ENCODE results near the gene ADRB2.
"Not testable (repeated sequence)": the region's sequence is repeated elsewhere in the genome, so short reads cannot be mapped to it uniquely, and the experiment has no call there.

The ADRB2 gene

DNA sequence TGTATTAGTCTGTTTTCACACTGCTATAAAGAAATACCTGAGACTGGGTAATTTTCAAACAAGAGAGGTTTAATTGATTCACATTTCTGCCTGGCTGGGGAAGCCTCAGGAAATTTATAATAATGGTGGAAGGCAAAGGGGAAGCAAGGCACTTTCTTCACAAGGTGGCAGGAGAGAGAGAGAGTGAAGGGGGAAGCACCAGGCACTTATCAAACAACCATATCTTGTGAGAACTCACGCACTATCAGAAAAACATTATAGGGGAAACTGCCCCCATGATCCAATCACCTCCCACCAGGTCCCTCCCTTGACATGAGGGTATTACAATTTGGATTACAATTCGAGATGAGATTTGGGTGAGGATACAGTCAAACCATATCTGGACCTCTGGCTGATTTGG lies 34.7 kb downstream of the ADRB2 start:
- Histone ChIP-seq H3K27me3 (ENCODE audit: control insufficient read depth, insufficient read depth, low read length) (no peaks in the 10 kb centered on the region), H3K4me1 (ENCODE audit: control insufficient read depth, low read depth, low read length) (no peaks in the 10 kb centered on the region), H3K36me3 (ENCODE audit: control insufficient read depth, low read depth, low read length) (no peaks in the 10 kb centered on the region), H3K4me3 (ENCODE audit: low read length) (no peak overlapping the region), H3K27ac (ENCODE audit: low read length) (no peak overlapping the region), H3K9ac (ENCODE audit: low read length) (no peak overlapping the region), H3K9me3 (ENCODE audit: control insufficient read depth, low read depth, low read length) (no peaks in the 10 kb centered on the region)

DNA sequence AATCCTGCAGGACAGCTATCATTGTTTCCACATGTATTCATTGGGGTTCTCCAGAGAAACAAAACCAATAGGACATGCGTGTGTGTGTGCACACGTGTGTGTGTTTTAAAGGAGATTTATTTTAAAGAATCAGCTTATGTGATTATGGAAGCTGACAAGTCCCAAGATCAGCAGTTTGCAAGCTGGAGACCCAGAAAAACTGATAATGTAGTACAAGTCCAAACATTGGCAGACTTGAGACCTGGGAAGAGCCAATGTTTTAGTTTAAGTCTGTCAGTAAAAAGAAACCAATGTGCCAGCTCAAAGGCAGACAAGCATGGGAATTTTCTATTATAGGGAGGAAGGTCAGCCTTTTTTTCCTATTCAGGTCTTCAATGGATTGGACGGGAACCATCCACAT lies 35.3 kb downstream of the ADRB2 start:
- Histone ChIP-seq H3K9me3 (ENCODE audit: control insufficient read depth, low read depth, low read length) (no peaks in the 10 kb centered on the region), H3K27me3 (ENCODE audit: control insufficient read depth, insufficient read depth, low read length) (no peaks in the 10 kb centered on the region), H3K9ac (ENCODE audit: low read length) (no peak overlapping the region), H3K4me3 (ENCODE audit: low read length) (no peak overlapping the region), H3K27ac (ENCODE audit: low read length) (no peak overlapping the region), H3K36me3 (ENCODE audit: control insufficient read depth, low read depth, low read length) (no peaks in the 10 kb centered on the region), H3K4me1 (ENCODE audit: control insufficient read depth, low read depth, low read length) (no peaks in the 10 kb centered on the region)

DNA sequence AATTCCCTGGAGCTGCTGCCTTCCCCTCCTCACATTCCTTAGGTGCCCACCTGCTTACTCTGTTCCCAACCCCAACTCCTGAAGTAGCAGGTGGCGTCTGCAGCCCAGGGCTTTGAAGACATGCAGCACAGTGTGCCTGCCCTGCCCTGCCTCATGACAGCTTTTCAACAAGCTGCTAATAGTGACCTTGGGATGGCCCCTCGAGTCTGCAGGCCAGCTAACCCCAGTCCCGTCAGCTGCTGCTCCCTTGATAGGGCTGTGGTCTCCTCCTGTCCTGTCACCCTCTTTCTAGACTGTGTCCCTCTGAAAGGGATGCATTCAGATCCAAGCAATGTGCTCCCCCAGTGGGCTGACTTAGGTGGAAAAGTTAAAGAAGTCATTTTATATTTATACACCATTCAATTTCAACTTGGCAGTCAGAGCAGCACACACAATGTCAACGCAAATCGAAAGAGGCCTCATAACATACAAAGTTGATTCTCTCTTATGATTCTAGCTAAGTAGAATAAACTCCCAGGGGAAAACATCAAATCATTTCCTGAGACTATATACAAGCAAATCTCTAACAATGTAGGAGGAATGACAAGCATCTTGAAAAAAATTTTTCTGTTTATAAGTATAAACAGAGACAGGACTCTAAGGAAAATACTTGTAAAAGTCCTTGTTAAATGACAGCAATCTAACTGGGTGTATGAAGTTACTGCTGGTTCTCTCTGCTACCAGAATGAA lies 37.9 kb downstream of the ADRB2 start:
- Histone ChIP-seq H3K9ac (ENCODE audit: low read length) (no peak overlapping the region), H3K27me3 (ENCODE audit: control insufficient read depth, insufficient read depth, low read length) (no peaks in the 10 kb centered on the region), H3K9me3 (ENCODE audit: control insufficient read depth, low read depth, low read length) (no peaks in the 10 kb centered on the region), H3K27ac (ENCODE audit: low read length) (no peak overlapping the region), H3K4me3 (ENCODE audit: low read length) (no peak overlapping the region), H3K4me1 (ENCODE audit: control insufficient read depth, low read depth, low read length) (no peaks in the 10 kb centered on the region), H3K36me3 (ENCODE audit: control insufficient read depth, low read depth, low read length) (no peaks in the 10 kb centered on the region)

- Histone ChIP-seq H3K27me3 (ENCODE audit: control insufficient read depth, insufficient read depth, low read length) (no peaks in the 10 kb centered on the region), H3K36me3 (ENCODE audit: control insufficient read depth, low read depth, low read length) (no peaks in the 10 kb centered on the region), H3K4me3 (ENCODE audit: low read length) (no peak overlapping the region), H3K4me1 (ENCODE audit: control insufficient read depth, low read depth, low read length) (no peaks in the 10 kb centered on the region), H3K27ac (ENCODE audit: low read length) (no peak overlapping the region), H3K9ac (ENCODE audit: low read length) (no peak overlapping the region), H3K9me3 (ENCODE audit: control insufficient read depth, low read depth, low read length) (no peaks in the 10 kb centered on the region)
Observed at GRCh38 chr5:148866024-148866423, 39.6 kb downstream of the ADRB2 start.

DNA sequence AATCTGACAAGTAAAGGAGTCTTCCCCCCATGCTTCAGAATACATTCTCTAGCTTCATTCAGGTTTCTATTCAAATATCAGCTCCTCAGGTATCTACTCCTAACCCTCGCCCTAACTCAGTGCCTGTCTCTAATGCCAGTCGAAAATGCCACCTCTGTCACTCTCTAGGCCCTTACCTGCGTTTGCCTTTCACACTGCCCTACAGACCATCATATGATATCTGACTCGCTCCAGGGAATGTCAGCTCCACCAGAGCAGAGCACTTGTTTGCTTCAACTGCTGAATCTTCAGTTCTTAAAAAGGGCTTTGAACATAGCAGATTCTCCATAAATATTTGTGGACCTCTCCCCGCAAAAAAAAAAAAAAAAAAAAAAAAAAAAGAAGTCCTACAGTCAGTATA lies 46.7 kb downstream of the ADRB2 start:
- H3K36me3 ChIP-seq (ENCODE audit: control insufficient read depth, low read depth, low read length): no peaks in the 10 kb centered on the region
- no peaks in the 10 kb centered on the region for H3K27me3 ChIP-seq (ENCODE audit: control insufficient read depth, insufficient read depth, low read length)
- no peaks in the 10 kb centered on the region for H3K4me1 ChIP-seq (ENCODE audit: control insufficient read depth, low read depth, low read length)
- no peak overlapping the region for H3K9ac ChIP-seq (ENCODE audit: low read length)
- no peak overlapping the region for H3K27ac ChIP-seq (ENCODE audit: low read length)
- H3K9me3 ChIP-seq (ENCODE audit: control insufficient read depth, low read depth, low read length): no peaks in the 10 kb centered on the region
- no peak overlapping the region for H3K4me3 ChIP-seq (ENCODE audit: low read length)

DNA sequence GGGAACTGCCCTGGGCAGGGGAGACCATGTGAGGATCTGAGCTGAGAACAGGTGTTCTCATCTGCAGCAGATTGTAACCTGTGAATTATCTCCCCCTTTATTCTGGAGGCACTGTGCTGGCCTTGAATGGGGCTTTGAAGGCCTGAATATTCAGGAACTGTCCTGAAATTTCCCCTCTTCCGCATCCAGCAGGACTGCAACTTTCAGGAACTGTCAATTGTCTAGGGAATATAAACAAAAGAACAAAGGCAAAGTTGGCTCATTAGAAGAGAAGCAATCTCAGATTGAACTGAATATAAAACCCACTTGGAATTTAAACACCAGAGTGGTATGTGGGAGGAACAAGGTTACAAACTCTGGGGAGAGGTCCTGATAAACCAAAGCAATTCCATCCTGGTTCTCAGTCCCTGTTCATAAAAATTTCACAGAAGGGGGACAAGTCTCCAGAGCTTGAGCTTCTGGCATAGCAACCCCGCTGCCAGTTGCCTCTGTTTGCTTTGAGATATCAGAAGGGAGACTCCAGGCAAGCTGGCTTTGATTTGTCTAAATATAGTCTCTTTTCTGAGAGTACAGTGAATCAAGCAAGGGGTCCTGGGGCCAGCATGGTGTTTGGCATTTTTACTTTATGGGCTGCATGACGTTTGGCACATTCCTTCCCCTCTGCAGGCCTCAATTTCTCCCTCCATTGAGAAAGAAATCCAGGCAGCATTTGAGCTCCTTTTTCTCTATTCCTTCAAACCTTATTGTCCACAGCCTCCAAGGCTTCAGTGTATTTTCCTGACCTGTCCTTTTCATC lies 47.5 kb downstream of the ADRB2 start:
- no peaks in the 10 kb centered on the region for H3K9me3 ChIP-seq (ENCODE audit: control insufficient read depth, low read depth, low read length)
- H3K27me3 ChIP-seq (ENCODE audit: control insufficient read depth, insufficient read depth, low read length): no peaks in the 10 kb centered on the region
- no peaks in the 10 kb centered on the region for H3K4me1 ChIP-seq (ENCODE audit: control insufficient read depth, low read depth, low read length)
- no peak overlapping the region for H3K27ac ChIP-seq (ENCODE audit: low read length)
- H3K9ac ChIP-seq (ENCODE audit: low read length): no peak overlapping the region
- H3K36me3 ChIP-seq (ENCODE audit: control insufficient read depth, low read depth, low read length): no peaks in the 10 kb centered on the region
- H3K4me3 ChIP-seq (ENCODE audit: low read length): no peak overlapping the region

- Histone ChIP-seq H3K4me3 (ENCODE audit: low read length) (no peak overlapping the region), H3K9me3 (ENCODE audit: control insufficient read depth, low read depth, low read length) (no peaks in the 10 kb centered on the region), H3K36me3 (ENCODE audit: control insufficient read depth, low read depth, low read length) (no peaks in the 10 kb centered on the region), H3K9ac (ENCODE audit: low read length) (no peak overlapping the region), H3K4me1 (ENCODE audit: control insufficient read depth, low read depth, low read length) (no peaks in the 10 kb centered on the region), H3K27ac (ENCODE audit: low read length) (no peak overlapping the region), H3K27me3 (ENCODE audit: control insufficient read depth, insufficient read depth, low read length) (no peaks in the 10 kb centered on the region)
Observed at GRCh38 chr5:148875205-148875875, 48.9 kb downstream of the ADRB2 start.

DNA sequence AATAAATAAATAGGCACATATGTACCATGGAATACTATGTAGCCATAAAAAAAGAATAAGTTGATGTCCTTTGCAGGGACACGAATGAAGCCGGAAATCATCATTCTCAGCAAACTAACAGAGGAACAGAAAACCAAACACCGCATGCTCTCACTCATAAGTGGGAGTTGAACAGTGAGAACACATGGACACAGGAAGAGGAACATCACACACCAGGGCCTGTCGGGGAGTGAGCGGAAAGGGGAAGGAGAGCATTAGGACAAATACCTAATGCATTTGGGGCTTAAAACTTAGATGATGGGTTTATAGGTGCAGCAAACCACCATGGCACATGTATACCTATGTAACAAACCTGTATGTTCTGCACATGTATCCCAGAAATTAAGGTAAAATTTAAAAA lies 51.0 kb downstream of the ADRB2 start:
- H3K36me3 ChIP-seq (ENCODE audit: control insufficient read depth, low read depth, low read length); H3K27me3 ChIP-seq (ENCODE audit: control insufficient read depth, insufficient read depth, low read length); H3K27ac ChIP-seq (ENCODE audit: low read length); H3K4me1 ChIP-seq (ENCODE audit: control insufficient read depth, low read depth, low read length); H3K4me3 ChIP-seq (ENCODE audit: low read length); H3K9me3 ChIP-seq (ENCODE audit: control insufficient read depth, low read depth, low read length); H3K9ac ChIP-seq (ENCODE audit: low read length): not testable (repeated sequence)

Measured in iPS-18a (cell line).